ENCODE data around the gene MRPL58. TPM values are rescaled to one million over a fixed set of nuclear protein-coding genes. Genes with fewer than 3 reads are reported as not detected.

The MRPL58 gene
- total and polyA plus RNA-seq, 2 donors (not counting 1 experiment from before 2014, with no cell fraction given): 20.8 to 21.6 TPM

DNA sequence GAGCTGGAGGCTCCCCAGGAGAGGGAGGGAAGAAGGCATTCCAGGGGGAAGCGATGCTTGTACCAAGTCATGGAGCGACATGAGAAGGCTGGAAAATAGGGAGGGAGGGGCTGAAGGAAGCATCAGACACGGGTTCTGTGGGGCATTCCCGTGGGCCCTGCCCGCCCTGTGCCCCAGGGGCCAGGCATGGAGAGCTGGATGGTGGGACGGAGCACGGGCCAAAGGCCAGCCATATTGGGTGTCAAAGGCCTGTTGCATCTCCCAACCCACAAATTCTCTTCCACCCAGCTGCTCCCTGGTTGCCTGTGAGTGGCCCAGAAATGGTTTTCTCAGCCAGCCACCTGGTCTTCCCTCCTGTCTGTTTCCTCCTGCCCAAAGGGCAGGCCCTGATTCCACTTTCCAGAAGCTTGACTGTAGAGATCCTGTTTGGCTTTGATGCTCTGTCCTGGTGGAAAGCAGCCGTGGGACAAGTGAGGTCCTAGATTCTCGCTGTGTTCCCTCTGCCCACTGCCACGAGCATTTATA lies 21.8 kb upstream of the MRPL58 start:
- peaks cover 0 to 35% (median 15%) of the 10 kb centered on the region in 4 experiments for H3K27me3 ChIP-seq (replicated peaks in 1 of 4; ENCODE audit: control extremely low read depth in 1 of 4, control insufficient read depth in 3 of 4, insufficient read depth in 4 of 4, low read length in 3 of 4)
- no peaks in the 10 kb centered on the region for H3K36me3 ChIP-seq (replicated peaks in 1 of 2; ENCODE audit: control extremely low read depth in 1 of 2, control insufficient read depth in 1 of 2, extremely low read depth in 1 of 2, insufficient read depth in 2 of 2, low read length in 1 of 2)
- peaks cover 16% of the 10 kb centered on the region in 2 donors for H3K4me1 ChIP-seq (ENCODE audit: control insufficient read depth in 2 of 2, insufficient read depth in 2 of 2, low read length in 2 of 2)
- DNase-seq (no peak), ATAC-seq (ENCODE audit: low read depth) (no peak)
- CTCF ChIA-PET: interaction anchor here (2.6 kb wide), 1 partner anchor 29 kb away, joined by 9 read pairs; no protein-coding TSS in a partner anchor
- no peak overlapping the region for H3K9ac ChIP-seq (ENCODE audit: low read length)
- Mint-ChIP-seq H3K4me3 (no peak overlapping the region), H3K9me3 (ENCODE audit: insufficient read depth) (no peaks in the 10 kb centered on the region), H3K4me1 (peaks cover 12% of the 10 kb centered on the region), H3K27ac (no peak overlapping the region), H3K27me3 (peaks cover 14% of the 10 kb centered on the region)
- H3K4me2 ChIP-seq (replicated peaks; ENCODE audit: low read depth, low read length, poor library complexity, severe bottlenecking): no peak overlapping the region
- POLR2A ChIA-PET: no interaction called here
- no peak overlapping the region for H3K27ac ChIP-seq (ENCODE audit: low read length in 2 of 2)
- H3K9me3 ChIP-seq (ENCODE audit: control extremely low read depth in 1 of 3, control insufficient read depth in 2 of 3, insufficient read depth in 1 of 3, low read length in 2 of 3): peaks cover 0 to 8% (median 0%) of the 10 kb centered on the region in 3 donors
- H3K79me2 ChIP-seq (ENCODE audit: control insufficient read depth, insufficient read depth, low read length): no peaks in the 10 kb centered on the region
- intact Hi-C loops (cut with micrococcal nuclease): no loop called here
- H4K20me1 ChIP-seq (ENCODE audit: control insufficient read depth, insufficient read depth, low read length, poor library complexity, severe bottlenecking): no peaks in the 10 kb centered on the region
- no peak overlapping the region for H2AFZ ChIP-seq (ENCODE audit: insufficient read depth, low read depth, low read length, poor library complexity, severe bottlenecking)
- TF ChIP-seq EZH2 (IDR thresholded peaks at IDR 0.05; ENCODE audit: borderline replicate concordance, insufficient read depth, low read depth, low read length, poor library complexity, severe bottlenecking): no peak
- no peak for TF ChIP-seq CTCF (IDR thresholded peaks at IDR 0.05)
- H3K4me3 ChIP-seq (ENCODE audit: control extremely low read depth in 1 of 5, extremely low read depth in 1 of 5, insufficient read depth in 1 of 5, low read depth in 2 of 5, low read length in 4 of 5): no peak overlapping the region
- WGBS (ENCODE audit: insufficient coverage): 91% methylated on average over 10 of the region's 10 CpGs

DNA sequence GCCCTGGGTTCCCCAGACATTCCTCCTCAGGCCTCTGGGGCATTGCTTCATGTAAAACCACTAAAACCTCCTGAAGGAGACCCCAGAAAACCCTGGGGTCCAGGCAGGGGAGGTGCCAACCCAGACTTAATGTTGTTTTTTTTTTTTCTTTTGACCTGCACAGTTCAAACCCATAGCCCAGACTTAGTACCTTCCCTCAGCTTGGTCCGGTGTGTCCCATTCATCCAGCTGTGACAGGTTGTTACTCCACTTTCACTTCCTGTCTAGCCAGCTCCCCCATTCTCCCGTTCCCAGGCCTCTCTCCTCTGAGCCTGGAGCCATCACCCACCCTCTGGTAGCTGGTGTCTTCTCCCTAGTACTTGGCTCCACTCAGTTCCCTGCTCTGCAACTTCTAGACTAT lies 20.2 kb upstream of the MRPL58 start:
- Histone ChIP-seq H2AFZ (ENCODE audit: insufficient read depth, low read depth, low read length, poor library complexity, severe bottlenecking) (no peak overlapping the region), H4K20me1 (ENCODE audit: control insufficient read depth, insufficient read depth, low read length, poor library complexity, severe bottlenecking) (no peaks in the 10 kb centered on the region), H3K9me3 (ENCODE audit: control extremely low read depth in 1 of 3, control insufficient read depth in 2 of 3, insufficient read depth in 1 of 3, low read length in 2 of 3) (peaks cover 0 to 4% (median 0%) of the 10 kb centered on the region in 3 donors), H3K4me1 (ENCODE audit: control insufficient read depth in 2 of 2, insufficient read depth in 2 of 2, low read length in 2 of 2) (peaks cover 9 to 10% of the 10 kb centered on the region in 2 donors), H3K4me2 (replicated peaks; ENCODE audit: low read depth, low read length, poor library complexity, severe bottlenecking) (no peak overlapping the region), H3K36me3 (replicated peaks in 1 of 2; ENCODE audit: control extremely low read depth in 1 of 2, control insufficient read depth in 1 of 2, extremely low read depth in 1 of 2, insufficient read depth in 2 of 2, low read length in 1 of 2) (no peaks in the 10 kb centered on the region), H3K27me3 (replicated peaks in 1 of 4; ENCODE audit: control extremely low read depth in 1 of 4, control insufficient read depth in 3 of 4, insufficient read depth in 4 of 4, low read length in 3 of 4) (peaks cover 0 to 27% (median 11%) of the 10 kb centered on the region in 4 experiments), H3K79me2 (ENCODE audit: control insufficient read depth, insufficient read depth, low read length) (no peaks in the 10 kb centered on the region), H3K4me3 (ENCODE audit: control extremely low read depth in 1 of 5, extremely low read depth in 1 of 5, insufficient read depth in 1 of 5, low read depth in 2 of 5, low read length in 4 of 5) (no peak overlapping the region), H3K9ac (ENCODE audit: low read length) (no peak overlapping the region), H3K27ac (ENCODE audit: low read length in 2 of 2) (no peak overlapping the region)
- ChIA-PET POLR2A (interaction anchor here (0.6 kb wide), 1 partner anchor 196 kb away, joined by 3 read pairs; no protein-coding TSS in a partner anchor), CTCF (interaction anchor here (0.6 to 1.2 kb wide), 3 partner anchors 9 to 78 kb away, joined by 3 to 6 read pairs (median 4); partner anchors contain the start of gene MRPL58)
- WGBS (ENCODE audit: insufficient coverage): 61% methylated on average over 2 of the region's 2 CpGs
- intact Hi-C loops (cut with micrococcal nuclease): no loop called here
- ATAC-seq (ENCODE audit: low read depth) (no peak), DNase-seq (no peak)
- Mint-ChIP-seq H3K9me3 (ENCODE audit: insufficient read depth) (no peaks in the 10 kb centered on the region), H3K4me3 (no peak overlapping the region), H3K4me1 (peaks cover 7% of the 10 kb centered on the region), H3K27ac (no peak overlapping the region), H3K27me3 (peaks cover 13% of the 10 kb centered on the region)
- TF ChIP-seq EZH2 (IDR thresholded peaks at IDR 0.05; ENCODE audit: borderline replicate concordance, insufficient read depth, low read depth, low read length, poor library complexity, severe bottlenecking) (no peak), CTCF (IDR thresholded peaks at IDR 0.05) (no peak)

Data from B cell (primary cell).